PC-9 (cell line): ENCODE results near the gene STARD7. TPM values are rescaled to one million over a fixed set of nuclear protein-coding genes. Genes with fewer than 3 reads are reported as not detected.

ENCODE experiments used
- BruUV-seq: library from RNA; stranded (reverse); fragments of 400-500 nt; replicated peaks from 2 replicates; lab custom pipeline; 2021; lab: Mats Ljungman, UMichigan
- CTCF ChIA-PET: fragments of 300-600 bp; sonication (Branson Sonifier 250); formaldehyde crosslinking; loops from one replicate; lab custom pipeline; 2022; ENCODE audit warnings: antibody characterized with exemption; lab: Charles Lee
- POLR2A ChIA-PET: fragments of 300-600 bp; sonication (Branson Sonifier 250); formaldehyde crosslinking; loops from one replicate; lab custom pipeline; 2022; ENCODE audit warnings: antibody characterized with exemption; ENCODE audit not compliant: unreplicated experiment; lab: Charles Lee
- DNase-seq, 2 experiments: peaks; one replicate each; pipeline versions ENCODE4 v3.0.0 to v3.0.0-alpha.2; 2015 to 2022; ENCODE audit warnings: mixed read lengths in 1 of 2
- H2AFZ ChIP-seq: fragments of 200-600 bp; sonication (generic); 2 replicates; pipeline ENCODE4 v1.8.1; 2017; ENCODE audit warnings: antibody characterized with exemption
- H3F3A ChIP-seq: fragments of 200-600 bp; sonication (generic); 2 replicates; pipeline ENCODE4 v1.8.1; 2017; ENCODE audit warnings: antibody characterized with exemption, mild to moderate bottlenecking, low read depth; ENCODE audit not compliant: insufficient read depth
- H3K27ac ChIP-seq: fragments of 200-600 bp; sonication (generic); 2 replicates; pipeline ENCODE4 v1.6.1; 2016; ENCODE audit warnings: mixed run types
- H3K27me3 ChIP-seq: fragments of 200-600 bp; sonication (generic); 2 replicates; pipeline ENCODE4 v1.6.1; 2016; ENCODE audit warnings: low read depth, mixed run types; ENCODE audit not compliant: insufficient read depth
- H3K36me3 ChIP-seq: fragments of 200-600 bp; sonication (generic); 2 replicates; pipeline ENCODE4 v1.6.1; 2016; ENCODE audit warnings: low read depth, mixed run types
- H3K4me1 ChIP-seq: fragments of 200-600 bp; sonication (generic); replicated peaks from 2 replicates; pipeline ENCODE4 v1.6.1; 2016; ENCODE audit warnings: mixed run types; ENCODE audit not compliant: insufficient read depth
- H3K4me2 ChIP-seq: fragments of 200-600 bp; sonication (generic); 2 replicates; pipeline ENCODE4 v1.6.1; 2017; ENCODE audit warnings: mixed run types
- H3K4me3 ChIP-seq: fragments of 200-600 bp; sonication (generic); 2 replicates; pipeline ENCODE4 v1.6.1; 2016; ENCODE audit warnings: mixed run types
- H3K79me2 ChIP-seq: fragments of 200-600 bp; sonication (generic); 2 replicates; pipeline ENCODE4 v1.6.1; 2017; ENCODE audit warnings: low read depth, mixed run types
- H3K9me2 ChIP-seq: fragments of 200-600 bp; sonication (generic); 2 replicates; pipeline ENCODE4 v1.8.1; 2017; ENCODE audit warnings: mild to moderate bottlenecking; ENCODE audit not compliant: insufficient read depth
- H3K9me3 ChIP-seq: fragments of 200-600 bp; sonication (generic); 2 replicates; pipeline ENCODE4 v1.8.1; 2016; ENCODE audit warnings: low read depth; ENCODE audit not compliant: insufficient read depth
- H4K20me1 ChIP-seq: fragments of 200-600 bp; sonication (generic); 2 replicates; pipeline ENCODE4 v1.8.1; 2017; ENCODE audit not compliant: insufficient read depth
- EZH2 ChIP-seq: fragments of 200-600 bp; sonication (generic); IDR thresholded peaks from 2 replicates; pipeline ENCODE4 v1.8.0; 2017; ENCODE audit warnings: antibody characterized with exemption, low read depth
- intact Hi-C: fragments of 100-400 bp; cut with micrococcal nuclease; formaldehyde crosslinking; loops from one replicate; pipeline ENCODE4 v1.10.0; 2022; ENCODE audit not compliant: unreplicated experiment
- total RNA-seq: library from RNA; stranded (reverse); gene quantifications from 2 replicates; pipeline ENCODE4 v1.2.3, GENCODE V29; 2021
- TF ChIP-seq, protein P1 (sequence below): fragments of 200-600 bp; sonication (generic); conservative IDR thresholded peaks from 2 replicates; pipeline ENCODE4 v1.6.1; 2017; ENCODE audit warnings: mixed run types, antibody characterized with exemption, mild to moderate bottlenecking, moderate library complexity

The STARD7 gene
- total RNA-seq, 1 experiment from 2014 or later = 189 TPM

DNA sequence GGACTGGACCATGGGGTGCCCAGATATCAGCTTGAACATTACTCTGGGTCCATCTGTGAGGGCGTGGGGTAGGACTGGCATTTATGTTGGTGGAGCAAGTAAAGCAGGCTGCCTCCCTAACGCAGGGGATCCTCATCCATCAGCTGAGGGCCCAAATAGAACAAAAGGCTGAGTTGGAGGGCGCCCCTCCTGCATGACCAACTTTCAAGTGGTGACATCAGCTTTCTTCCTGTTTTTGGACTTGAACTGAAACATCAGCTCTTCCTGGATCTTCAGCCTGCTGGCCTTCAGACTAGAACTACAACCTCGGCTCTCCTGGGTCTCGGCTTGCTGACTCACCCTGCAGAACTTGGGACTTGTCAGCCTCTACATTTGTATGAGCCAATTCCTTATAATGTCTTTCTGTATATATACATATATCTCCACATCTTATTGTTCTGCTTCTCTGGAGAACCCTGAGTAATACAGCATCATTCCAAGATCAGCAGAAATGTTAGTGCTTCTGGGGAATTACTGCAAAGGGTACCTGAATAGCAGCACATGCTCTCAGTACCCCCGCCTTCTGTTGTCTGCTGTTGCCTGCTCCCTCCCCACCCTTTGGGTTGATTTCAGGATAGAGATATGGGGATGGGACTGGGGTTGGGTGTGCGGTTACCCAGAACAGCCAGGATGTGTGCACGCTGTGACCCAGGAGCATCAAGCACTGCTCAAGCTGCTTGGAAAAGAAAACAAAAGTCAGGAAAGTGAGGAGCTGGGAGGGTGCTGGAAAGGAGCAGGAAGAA is 37.2 kb upstream of the STARD7 start:
- Histone ChIP-seq H3K4me3 (no peak overlapping the region), H4K20me1 (no peaks in the 10 kb centered on the region), H3K27me3 (no peaks in the 10 kb centered on the region), H3K4me2 (no peak overlapping the region), H3K36me3 (no peaks in the 10 kb centered on the region), H3K27ac (no peak overlapping the region), H3K9me2 (no peaks in the 10 kb centered on the region), H3K9me3 (no peaks in the 10 kb centered on the region), H3K79me2 (no peaks in the 10 kb centered on the region), H3K4me1 (no peaks in the 10 kb centered on the region), H2AFZ (no peak overlapping the region), H3F3A (peaks cover 14% of the 10 kb centered on the region)
- no TSS peak for BruUV-seq
- ChIA-PET CTCF (no interaction called here), POLR2A (interaction anchor here (0.7 kb wide), 1 partner anchor 38 kb away, joined by 3 read pairs; no protein-coding TSS in a partner anchor)
- no peak for DNase-seq
- TF ChIP-seq EZH2 = no peak
- TF ChIP-seq, protein P1, sequence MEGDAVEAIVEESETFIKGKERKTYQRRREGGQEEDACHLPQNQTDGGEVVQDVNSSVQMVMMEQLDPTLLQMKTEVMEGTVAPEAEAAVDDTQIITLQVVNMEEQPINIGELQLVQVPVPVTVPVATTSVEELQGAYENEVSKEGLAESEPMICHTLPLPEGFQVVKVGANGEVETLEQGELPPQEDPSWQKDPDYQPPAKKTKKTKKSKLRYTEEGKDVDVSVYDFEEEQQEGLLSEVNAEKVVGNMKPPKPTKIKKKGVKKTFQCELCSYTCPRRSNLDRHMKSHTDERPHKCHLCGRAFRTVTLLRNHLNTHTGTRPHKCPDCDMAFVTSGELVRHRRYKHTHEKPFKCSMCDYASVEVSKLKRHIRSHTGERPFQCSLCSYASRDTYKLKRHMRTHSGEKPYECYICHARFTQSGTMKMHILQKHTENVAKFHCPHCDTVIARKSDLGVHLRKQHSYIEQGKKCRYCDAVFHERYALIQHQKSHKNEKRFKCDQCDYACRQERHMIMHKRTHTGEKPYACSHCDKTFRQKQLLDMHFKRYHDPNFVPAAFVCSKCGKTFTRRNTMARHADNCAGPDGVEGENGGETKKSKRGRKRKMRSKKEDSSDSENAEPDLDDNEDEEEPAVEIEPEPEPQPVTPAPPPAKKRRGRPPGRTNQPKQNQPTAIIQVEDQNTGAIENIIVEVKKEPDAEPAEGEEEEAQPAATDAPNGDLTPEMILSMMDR = no peak
- intact Hi-C loops = no loop called here

DNA sequence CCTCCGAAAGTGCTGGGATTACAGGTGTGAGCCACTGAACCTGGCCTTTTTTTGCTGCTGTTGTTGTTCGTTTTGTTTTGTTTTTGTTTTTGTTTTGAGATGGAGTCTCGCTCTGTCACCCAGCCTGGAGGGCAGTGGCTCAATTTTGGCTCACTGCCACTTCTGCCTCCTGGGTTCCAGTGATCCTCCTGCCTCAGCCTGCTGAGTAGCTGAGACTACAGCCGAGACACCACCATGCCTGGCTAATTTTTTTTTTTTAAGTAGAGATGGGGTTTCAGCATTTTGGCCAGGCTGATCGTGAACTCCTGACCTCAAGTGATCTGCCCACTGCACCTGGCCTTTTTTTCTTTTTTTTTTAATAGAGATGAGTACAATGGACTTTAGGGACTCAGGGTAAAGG is 35.2 kb upstream of the STARD7 start:
- Histone ChIP-seq H3F3A (peaks cover 12% of the 10 kb centered on the region), H3K4me3 (no peak overlapping the region), H3K27ac (no peak overlapping the region), H3K27me3 (no peaks in the 10 kb centered on the region), H3K4me1 (no peaks in the 10 kb centered on the region), H4K20me1 (no peaks in the 10 kb centered on the region), H3K79me2 (no peaks in the 10 kb centered on the region), H3K36me3 (no peaks in the 10 kb centered on the region), H3K9me3 (no peaks in the 10 kb centered on the region), H3K9me2 (no peaks in the 10 kb centered on the region), H3K4me2 (no peak overlapping the region), H2AFZ (no peak overlapping the region)
- CTCF ChIA-PET = no interaction called here
- POLR2A ChIA-PET = no interaction called here
- intact Hi-C loops = no loop called here
- BruUV-seq = no TSS peak
- no peak for DNase-seq
- TF ChIP-seq, protein P1 = no peak
- no peak for TF ChIP-seq EZH2

DNA sequence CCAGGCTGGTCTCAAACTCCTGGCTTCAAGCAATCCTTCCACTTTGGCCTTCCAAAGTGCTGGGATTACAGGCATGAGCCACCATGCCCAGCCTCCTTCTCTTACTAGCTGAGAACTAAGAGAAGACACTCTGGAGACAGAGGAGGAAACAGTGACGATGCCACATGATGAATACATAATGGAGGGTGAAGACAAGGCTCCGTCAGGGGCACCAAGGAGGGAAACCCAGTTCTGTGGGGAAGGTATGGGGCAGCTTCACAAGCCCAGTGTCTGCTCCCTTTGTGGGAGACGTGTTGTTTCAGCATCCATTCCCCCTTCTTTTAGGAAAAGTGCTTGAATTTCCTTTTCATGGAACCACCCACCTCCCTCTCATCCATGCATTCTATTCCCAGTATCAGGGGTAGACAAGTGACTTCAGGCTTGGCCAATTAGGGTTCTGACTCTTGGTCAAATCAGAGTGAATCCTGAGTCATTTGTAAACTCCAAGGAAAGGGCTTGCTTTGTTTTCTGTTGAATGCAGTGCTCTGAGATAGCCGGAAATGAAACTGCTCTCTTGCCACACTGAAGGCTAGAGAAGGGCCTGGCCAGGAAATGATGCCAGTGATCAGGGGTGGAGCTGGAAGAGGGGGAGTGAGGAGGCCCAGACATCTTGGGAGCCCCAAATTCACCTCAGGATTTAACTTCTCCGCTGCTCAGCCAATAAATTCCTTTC is 33.4 kb upstream of the STARD7 start:
- Histone ChIP-seq H3K4me3 (no peak overlapping the region), H3K27me3 (no peaks in the 10 kb centered on the region), H3F3A (peaks cover 12% of the 10 kb centered on the region), H4K20me1 (no peaks in the 10 kb centered on the region), H2AFZ (no peak overlapping the region), H3K4me1 (no peaks in the 10 kb centered on the region), H3K9me2 (no peaks in the 10 kb centered on the region), H3K36me3 (no peaks in the 10 kb centered on the region), H3K79me2 (no peaks in the 10 kb centered on the region), H3K27ac (no peak overlapping the region), H3K4me2 (no peak overlapping the region), H3K9me3 (no peaks in the 10 kb centered on the region)
- peak in 1 of 2 experiments; percentile 37 for DNase-seq
- CTCF ChIA-PET = no interaction called here
- POLR2A ChIA-PET = no interaction called here
- no TSS peak for BruUV-seq
- TF ChIP-seq, protein P1 = no peak
- intact Hi-C loops = no loop called here
